H1 (cell line): ENCODE results near the gene TEN1. TPM values are rescaled to one million over a fixed set of nuclear protein-coding genes. Genes with fewer than 3 reads are reported as not detected.

Source experiments
- CTCF ChIA-PET: fragments of 300-600 bp; sonication (Branson Sonifier 250); formaldehyde crosslinking; loops from one replicate; lab custom pipeline; 2021; ENCODE audit not compliant: partially characterized antibody; lab: Charles Lee
- POLR2A ChIA-PET: fragments of 300-600 bp; sonication (Branson Sonifier 250); formaldehyde crosslinking; loops from one replicate; lab custom pipeline; 2021; ENCODE audit warnings: inconsistent platforms; ENCODE audit not compliant: partially characterized antibody; lab: Charles Lee
- DNase-seq, 2 experiments: peaks; one replicate each; pipeline versions ENCODE4 v3.0.0 to v3.0.0-alpha.2; 2010 to 2022; ENCODE audit warnings: low spot score in 2 of 2, low read depth in 1 of 2, mixed read lengths in 1 of 2
- FAIRE-seq: peaks from 2 replicates; lab custom pipeline; 2011; peaks lifted over from hg19 to GRCh38; lab: Jason Lieb, UNC
- H2AFZ ChIP-seq: 2 replicates; pipeline ENCODE4 v1.8.1; 2012; ENCODE audit warnings: low read length, inconsistent platforms
- H2AK5ac ChIP-seq: 2 replicates; pipeline ENCODE4 v1.6.1; 2013; ENCODE audit warnings: low read depth, low read length
- H2BK120ac ChIP-seq: replicated peaks from 2 replicates; pipeline ENCODE3; 2013; ENCODE audit warnings: low read depth, low read length, inconsistent platforms
- H2BK12ac ChIP-seq: 2 replicates; pipeline ENCODE4 v1.6.1; 2013; ENCODE audit warnings: low read depth, low read length
- H2BK15ac ChIP-seq: 2 replicates; pipeline ENCODE4 v1.6.1; 2013; ENCODE audit warnings: low read length
- H2BK20ac ChIP-seq: 2 replicates; pipeline ENCODE4 v1.6.1; 2013; ENCODE audit warnings: low read length
- H2BK5ac ChIP-seq: 2 replicates; pipeline ENCODE4 v1.6.1; 2013; ENCODE audit warnings: low read depth, low read length
- H3K14ac ChIP-seq: 2 replicates; pipeline ENCODE4 v1.6.1; 2013; ENCODE audit warnings: inconsistent platforms; ENCODE audit not compliant: insufficient read length
- H3K18ac ChIP-seq: 2 replicates; pipeline ENCODE4 v1.6.1; 2013; ENCODE audit warnings: low read length; ENCODE audit errors: extremely low read depth
- H3K23ac ChIP-seq: 2 replicates; pipeline ENCODE4 v1.6.1; 2013; ENCODE audit warnings: inconsistent platforms; ENCODE audit not compliant: insufficient read length
- H3K23me2 ChIP-seq: 2 replicates; pipeline ENCODE4 v1.6.1; 2013; ENCODE audit warnings: low read depth, low read length
- H3K27ac ChIP-seq: 2 replicates; pipeline ENCODE4 v1.6.1; 2011; ENCODE audit warnings: low read depth, low read length, inconsistent platforms
- H3K27me3 ChIP-seq, 4 experiments: replicated peaks in 1 of 4; 1 replicate in 1 of 4; 2 replicates in 3 of 4; pipeline versions ENCODE4 v1.6.1 to v1.8.1; 2011 to 2013; ENCODE audit warnings: low read length in 3 of 4, mild to moderate bottlenecking in 3 of 4, inconsistent platforms in 2 of 4, mixed read lengths in 2 of 4, moderate library complexity in 1 of 4; ENCODE audit not compliant: control insufficient read depth in 3 of 4, insufficient read depth in 3 of 4; ENCODE audit errors: extremely low read depth in 1 of 4
- H3K36me3 ChIP-seq, 4 experiments: 2 replicates each; pipeline versions ENCODE4 v1.6.1 to v1.8.1; 2011 to 2013; ENCODE audit warnings: mild to moderate bottlenecking in 4 of 4, low read length in 3 of 4, moderate library complexity in 2 of 4, control low read depth in 1 of 4, inconsistent platforms in 1 of 4; ENCODE audit not compliant: insufficient read depth in 4 of 4, control insufficient read depth in 2 of 4
- H3K4ac ChIP-seq: replicated peaks from 2 replicates; pipeline ENCODE3; 2013; ENCODE audit warnings: low read length, low read depth, mixed read lengths, inconsistent platforms; ENCODE audit not compliant: insufficient read length
- H3K4me1 ChIP-seq, 4 experiments: replicated peaks in 1 of 4; 1 replicate in 1 of 4; 2 replicates in 3 of 4; pipeline versions ENCODE4 v1.6.1 to v1.8.1; 2011 to 2013; ENCODE audit warnings: low read length in 3 of 4, inconsistent platforms in 2 of 4, mixed read lengths in 1 of 4; ENCODE audit not compliant: insufficient read depth in 4 of 4, control insufficient read depth in 3 of 4
- H3K4me2 ChIP-seq, 2 experiments: 2 replicates each; pipeline versions ENCODE4 v1.6.1 to v1.8.1; 2011 to 2013; ENCODE audit warnings: low read depth in 2 of 2, low read length in 2 of 2, control low read depth in 1 of 2, inconsistent platforms in 1 of 2, mild to moderate bottlenecking in 1 of 2; ENCODE audit not compliant: insufficient read depth in 1 of 2
- H3K4me3 ChIP-seq, 4 experiments: fragments of 200-600, 300-600 bp in 1 of 4; sonication (generic), shearing (Covaris generic), sonication (Bioruptor Twin) in 1 of 4; 2 replicates each; pipeline versions ENCODE4 v1.5.1 to v1.8.1; 2011 to 2016; ENCODE audit warnings: low read length in 4 of 4, low read depth in 3 of 4, control low read depth in 2 of 4, inconsistent platforms in 2 of 4, mild to moderate bottlenecking in 2 of 4, mixed read lengths in 1 of 4, moderate library complexity in 1 of 4; ENCODE audit not compliant: insufficient read depth in 2 of 4; ENCODE audit errors: extremely low read depth in 1 of 4
- H3K56ac ChIP-seq: replicated peaks from 2 replicates; pipeline ENCODE3; 2013; ENCODE audit warnings: low read depth, mild to moderate bottlenecking, mixed read lengths, low read length, inconsistent platforms; ENCODE audit not compliant: insufficient read length
- H3K79me1 ChIP-seq: 2 replicates; pipeline ENCODE4 v1.6.1; 2013; ENCODE audit warnings: low read depth, low read length, control low read depth
- H3K79me2 ChIP-seq, 2 experiments: 2 replicates each; pipeline versions ENCODE4 v1.6.1 to v1.8.1; 2012 to 2013; ENCODE audit warnings: low read length in 2 of 2, mild to moderate bottlenecking in 2 of 2, inconsistent platforms in 1 of 2; ENCODE audit not compliant: insufficient read depth in 2 of 2, control insufficient read depth in 1 of 2
- H3K9ac ChIP-seq, 4 experiments: replicated peaks in 1 of 4; 1 replicate in 1 of 4; 2 replicates in 3 of 4; pipeline versions ENCODE4 v1.6.1 to v1.8.1; 2011 to 2013; ENCODE audit warnings: low read depth in 3 of 4, low read length in 3 of 4, control low read depth in 2 of 4, mild to moderate bottlenecking in 2 of 4, moderate library complexity in 2 of 4, inconsistent platforms in 1 of 4; ENCODE audit errors: extremely low read depth in 1 of 4
- H3K9me3 ChIP-seq, 2 experiments: 2 replicates each; pipeline versions ENCODE4 v1.6.1 to v1.8.1; 2012 to 2013; ENCODE audit warnings: mild to moderate bottlenecking in 2 of 2, moderate library complexity in 2 of 2, control low read depth in 1 of 2, inconsistent platforms in 1 of 2, low read depth in 1 of 2, low read length in 1 of 2, mixed read lengths in 1 of 2; ENCODE audit not compliant: insufficient read depth in 2 of 2
- H4K20me1 ChIP-seq, 2 experiments: replicated peaks in 1 of 2; 2 replicates each; pipeline versions ENCODE3 to v1.8.1; 2011 to 2013; ENCODE audit warnings: inconsistent platforms in 2 of 2, low read length in 2 of 2, mild to moderate bottlenecking in 1 of 2; ENCODE audit not compliant: insufficient read depth in 2 of 2, control insufficient read depth in 1 of 2
- H4K5ac ChIP-seq: 2 replicates; pipeline ENCODE4 v1.6.1; 2013; ENCODE audit warnings: low read length, low read depth, mixed read lengths, inconsistent platforms; ENCODE audit not compliant: insufficient read length
- H4K8ac ChIP-seq: 2 replicates; pipeline ENCODE4 v1.8.0; 2013; ENCODE audit warnings: mild to moderate bottlenecking, moderate library complexity, low read length, inconsistent platforms; ENCODE audit not compliant: insufficient read depth; ENCODE audit errors: extremely low read depth
- H4K91ac ChIP-seq: replicated peaks from 2 replicates; pipeline ENCODE3; 2013; ENCODE audit warnings: low read length, mixed read lengths, inconsistent platforms; ENCODE audit not compliant: insufficient read length
- CEBPB ChIP-seq: IDR thresholded peaks from 2 replicates; pipeline ENCODE4 v1.6.1; 2012; ENCODE audit warnings: low read depth, low read length
- JUN ChIP-seq: IDR thresholded peaks from 2 replicates; pipeline ENCODE4 v1.6.1; 2011; ENCODE audit warnings: low read depth, mild to moderate bottlenecking, improper control_type of control experiment, low read length
- KDM5A ChIP-seq: fragments of 200-600 bp; IDR thresholded peaks from 2 replicates; pipeline ENCODE4 v1.7.1; 2012; ENCODE audit warnings: mild to moderate bottlenecking, low read length, inconsistent platforms, mixed read lengths
- RFX5 ChIP-seq: IDR thresholded peaks from 2 replicates; pipeline ENCODE4 v1.6.1; 2011; ENCODE audit warnings: low read depth, low read length, improper control_type of control experiment, borderline replicate concordance
- SP1 ChIP-seq: IDR thresholded peaks from 2 replicates; pipeline ENCODE4 v1.6.1; 2011; ENCODE audit warnings: low read depth, low read length
- TAF7 ChIP-seq: optimal IDR thresholded peaks from 2 replicates; pipeline ENCODE3; 2011; ENCODE audit warnings: low read depth, mild to moderate bottlenecking, inconsistent platforms, low read length, moderate library complexity, borderline replicate concordance
- WGBS, 2 experiments: shearing (Covaris generic) in 1 of 2; methylation state at CpG; one replicate each; pipeline versions ENCODE4 v1.1.6 to v1.1.7; 2013 to 2015; ENCODE audit warnings: low lambda C conversion rate in 2 of 2, mixed read lengths in 2 of 2, inconsistent platforms in 1 of 2, low coverage in 1 of 2, missing lambda C conversion rate in 1 of 2; ENCODE audit not compliant: insufficient replicate concordance in 2 of 2, insufficient coverage in 1 of 2, insufficient read length in 1 of 2; ENCODE audit errors: extremely low coverage in 1 of 2, missing lambda C conversion rate in 1 of 2; 5-methylcytosine and 5-hydroxymethylcytosine counted together
- polyA plus RNA-seq, 7 experiments: library from polyadenylated mRNA; depleted of rRNA in 3 of 7; stranded (reverse) in 5 of 7; unstranded in 2 of 7; fragments of >200 nt in 5 of 7; fragments of 200-250 nt in 2 of 7; gene quantifications; 1 replicate in 5 of 7; 2 replicates in 1 of 7; 4 replicates in 1 of 7; pipeline versions ENCODE4 v1.2.1 to v1.2.3, GENCODE V29; 2011 to 2013; ENCODE audit warnings: missing spikeins in 2 of 7, mixed read lengths in 2 of 7
- total RNA-seq: library from RNA; stranded (reverse); fragmentation: NEBNext Ultra II Directional; extraction: Animal tissue kit (Norgen Biotek cat#: 25700); gene quantifications from 2 replicates; pipeline ENCODE4 v1.2.1, GENCODE V29; 2021
- TF ChIP-seq, protein P1 (sequence below): IDR thresholded peaks from 2 replicates; pipeline ENCODE4 v1.6.1; 2012; ENCODE audit warnings: inconsistent platforms
- TF ChIP-seq, protein P2 (sequence below): IDR thresholded peaks from 2 replicates; pipeline ENCODE4 v1.6.1; 2011; ENCODE audit warnings: low read depth, mild to moderate bottlenecking, low read length; ENCODE audit not compliant: insufficient read depth

TEN1 gene
- total and polyA plus RNA-seq, 2 of the 8 experiments (the other 6 are each of a cell fraction or from before 2014, with no cell fraction given): 15.9 to 18.7 TPM

DNA sequence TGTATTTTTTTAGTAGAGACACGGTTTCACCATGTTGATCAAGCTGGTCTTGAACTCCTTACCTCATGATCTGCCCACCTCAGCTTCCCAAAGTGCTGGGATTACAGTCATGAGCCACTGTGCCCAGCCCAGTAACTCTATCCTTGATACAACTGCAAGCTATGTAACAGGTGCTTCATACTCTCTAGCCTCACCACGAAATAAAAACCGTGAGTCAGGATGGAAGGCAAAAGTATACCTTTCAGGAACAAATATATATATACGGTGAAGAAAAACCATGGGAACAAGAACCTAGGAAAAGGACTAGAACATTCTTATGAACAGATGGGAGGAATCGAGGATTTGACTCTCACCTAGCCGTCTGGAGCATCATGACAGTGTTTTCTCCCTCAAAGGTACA is 28.6 kb upstream of the TEN1 start:
- Histone ChIP-seq H4K8ac (no peak overlapping the region), H2AFZ (no peak overlapping the region), H4K91ac (no peak overlapping the region), H3K23ac (no peak overlapping the region), H3K27ac (no peak overlapping the region), H4K20me1 (no peaks in the 10 kb centered on the region), H2BK15ac (no peak overlapping the region), H3K18ac (no peak overlapping the region), H2BK120ac (no peak overlapping the region), H3K23me2 (no peaks in the 10 kb centered on the region), H3K9ac (no peak overlapping the region), H2AK5ac (no peak overlapping the region), H3K36me3 (peaks cover 20 to 71% (median 46%) of the 10 kb centered on the region in 4 experiments), H2BK5ac (no peak overlapping the region), H3K4me3 (no peak overlapping the region), H4K5ac (no peak overlapping the region), H3K9me3 (no peaks in the 10 kb centered on the region), H2BK20ac (no peak overlapping the region), H3K14ac (no peak overlapping the region), H3K4ac (no peak overlapping the region), H3K4me1 (no peaks in the 10 kb centered on the region), H2BK12ac (no peak overlapping the region), H3K79me1 (no peaks in the 10 kb centered on the region), H3K56ac (no peak overlapping the region), H3K4me2 (no peak overlapping the region), H3K27me3 (no peaks in the 10 kb centered on the region), H3K79me2 (no peaks in the 10 kb centered on the region)
- ChIA-PET POLR2A (no interaction called here), CTCF (interaction anchor here (1.1 to 1.6 kb wide), 4 partner anchors 11 to 50 kb away, joined by 3 to 4 read pairs (median 3); partner anchors contain the start of gene CDK3)
- DNase-seq: no peak
- no peak for FAIRE-seq
- TF ChIP-seq JUN (no peak), CEBPB (no peak), KDM5A (no peak), TAF7 (no peak), RFX5 (no peak), SP1 (no peak)
- TF ChIP-seq, protein P1, sequence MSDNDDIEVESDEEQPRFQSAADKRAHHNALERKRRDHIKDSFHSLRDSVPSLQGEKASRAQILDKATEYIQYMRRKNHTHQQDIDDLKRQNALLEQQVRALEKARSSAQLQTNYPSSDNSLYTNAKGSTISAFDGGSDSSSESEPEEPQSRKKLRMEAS: no peak
- TF ChIP-seq, protein P2, sequence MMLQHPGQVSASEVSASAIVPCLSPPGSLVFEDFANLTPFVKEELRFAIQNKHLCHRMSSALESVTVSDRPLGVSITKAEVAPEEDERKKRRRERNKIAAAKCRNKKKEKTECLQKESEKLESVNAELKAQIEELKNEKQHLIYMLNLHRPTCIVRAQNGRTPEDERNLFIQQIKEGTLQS: no peak
- WGBS, 2 experiments: 91% methylated on average over 6 of the region's 6 CpGs; no CpG with 5 or more reads in 1 of the 2 experiments
